GM19438 (cell line): ENCODE results near the gene SETSIP.
"Not testable (repeated sequence)": the region's sequence is repeated elsewhere in the genome, so short reads cannot be mapped to it uniquely, and the experiment has no call there.

Source experiments
- ATAC-seq: cut with Tn5 transposase; IDR thresholded peaks from one replicate; pipeline ENCODE4 v1.9.1; 2021; ENCODE audit warnings: low read depth; ENCODE audit not compliant: unreplicated experiment

The SETSIP gene

DNA sequence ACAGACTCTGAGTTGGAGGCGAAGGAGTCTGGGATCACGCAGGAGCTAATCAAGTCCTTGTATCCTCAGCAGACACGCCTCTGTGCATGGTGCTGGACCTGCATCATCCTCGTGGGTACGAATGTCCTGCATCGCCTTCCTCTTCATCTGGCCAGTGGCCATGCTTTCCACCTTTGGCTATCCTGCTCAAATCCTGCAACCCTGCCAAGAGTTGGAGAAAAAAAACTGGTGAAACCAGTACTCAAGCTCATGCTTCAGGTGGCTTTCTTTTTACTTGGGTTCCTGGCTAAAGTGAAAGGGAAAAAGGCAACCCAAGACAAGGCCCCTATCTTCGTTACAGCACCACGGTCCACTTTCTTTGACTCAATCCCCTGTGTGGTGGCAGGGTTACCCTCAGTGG lies 8.9 kb downstream of the SETSIP start:
- ATAC-seq, result no peak

DNA sequence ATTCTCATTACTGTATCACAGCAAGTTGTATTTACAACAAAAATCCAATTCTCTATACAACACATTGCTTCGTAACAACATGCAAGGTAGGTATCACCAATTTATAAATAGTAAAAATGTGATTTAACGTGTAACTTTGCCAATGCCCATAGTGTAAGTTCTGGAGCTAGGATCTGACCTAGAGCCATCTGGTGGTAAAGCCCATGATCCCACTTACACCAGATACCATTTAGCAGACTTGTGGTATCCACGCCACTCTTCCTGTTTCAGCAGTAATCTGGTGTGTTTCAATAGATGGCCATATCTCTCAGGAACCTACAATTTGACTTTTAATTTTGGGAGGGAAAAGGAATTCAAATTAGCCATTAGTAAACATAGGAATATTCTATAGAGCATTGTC lies 10.2 kb downstream of the SETSIP start:
- ATAC-seq, result no peak

DNA sequence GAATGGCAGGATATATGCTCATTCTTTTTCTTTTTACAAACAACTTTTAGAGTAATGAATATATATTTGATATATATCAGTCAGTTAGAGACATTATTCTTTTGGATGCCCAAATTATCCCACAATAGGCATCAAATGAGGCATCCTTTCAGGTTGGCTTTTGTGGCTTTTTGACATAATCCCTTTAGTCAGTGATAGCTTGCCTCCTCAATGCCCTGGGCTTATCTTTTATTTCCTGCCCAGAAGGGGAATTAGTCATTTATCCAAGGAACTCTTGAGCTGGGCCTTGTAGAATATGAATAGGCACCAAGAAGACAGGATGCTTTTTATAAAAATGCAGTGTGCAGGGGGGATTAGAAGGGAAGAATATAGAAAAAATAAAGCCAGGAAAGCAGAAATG lies 23.3 kb downstream of the SETSIP start:
- ATAC-seq, result no peak

DNA sequence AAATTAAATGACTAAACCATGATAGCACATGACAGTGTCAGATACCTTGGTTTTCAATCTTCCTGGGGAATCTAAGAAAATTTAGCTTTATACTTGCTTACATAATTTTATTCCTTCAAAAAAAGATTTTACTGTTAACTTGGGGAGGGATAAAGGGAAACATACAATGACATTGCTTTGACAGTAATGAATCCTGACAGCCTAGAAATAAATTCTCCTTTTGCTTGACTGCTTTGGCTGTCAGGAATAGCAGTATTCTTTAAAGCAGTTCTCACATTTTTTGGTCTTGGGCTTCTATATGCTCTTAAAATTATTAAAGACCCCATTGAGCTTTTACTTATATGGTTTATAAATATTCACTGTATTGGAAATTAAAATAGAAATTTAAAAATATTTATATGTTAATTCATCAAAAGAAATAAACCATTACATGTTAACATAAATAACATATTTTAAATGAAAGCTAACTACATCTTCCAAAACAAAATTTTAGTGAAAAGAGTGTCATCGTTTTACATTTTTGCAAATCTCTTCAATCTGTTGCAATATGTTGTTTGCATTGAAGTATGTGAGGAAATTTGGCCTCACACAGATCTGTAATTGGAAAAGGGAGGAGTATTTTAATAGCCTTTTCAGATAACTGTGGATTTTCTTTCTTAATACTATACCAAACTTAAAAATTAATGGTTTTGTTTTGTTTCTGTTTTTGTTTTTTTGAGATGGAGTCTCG lies 29.3 kb downstream of the SETSIP start:
- no peak for ATAC-seq

DNA sequence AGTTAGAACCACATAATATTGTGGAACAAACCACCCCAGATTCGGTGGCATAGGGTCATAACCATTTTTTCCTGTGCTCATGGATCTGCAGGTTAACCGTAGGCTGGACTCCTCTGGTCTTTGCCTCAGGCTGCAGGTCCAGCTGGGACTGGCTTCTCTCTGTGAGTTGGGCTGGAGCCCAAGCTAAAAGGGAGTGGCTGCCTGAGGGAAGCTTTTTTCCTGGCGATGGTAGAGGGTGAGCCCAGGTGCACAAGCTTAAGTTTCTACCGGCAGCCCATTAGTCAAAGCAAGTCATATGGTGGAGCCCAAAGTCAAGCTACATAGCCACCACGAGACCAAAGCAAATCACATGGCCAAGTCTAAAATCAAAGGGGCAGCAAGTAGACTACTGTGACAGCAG lies 31.6 kb downstream of the SETSIP start:
- ATAC-seq, result no peak

DNA sequence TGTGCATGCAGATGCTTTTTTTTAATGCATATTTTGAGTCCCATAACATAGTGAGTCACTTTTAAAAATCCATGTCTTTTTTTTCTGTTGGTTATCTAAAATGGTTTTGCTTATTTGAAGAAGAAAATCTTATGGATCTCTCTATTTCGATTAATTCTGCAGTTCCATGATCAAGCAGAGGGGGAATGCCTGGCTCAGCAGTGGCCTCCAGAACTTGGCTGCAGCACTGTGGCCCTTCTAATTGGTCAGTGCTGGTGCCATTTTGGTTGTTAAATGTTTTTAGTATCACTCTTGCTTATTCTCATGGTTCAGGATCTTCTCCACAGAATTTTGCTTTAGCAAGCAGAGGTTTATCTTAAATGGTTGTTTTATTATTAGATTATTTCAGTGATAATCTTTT lies 34.2 kb downstream of the SETSIP start:
- no peak for ATAC-seq

DNA sequence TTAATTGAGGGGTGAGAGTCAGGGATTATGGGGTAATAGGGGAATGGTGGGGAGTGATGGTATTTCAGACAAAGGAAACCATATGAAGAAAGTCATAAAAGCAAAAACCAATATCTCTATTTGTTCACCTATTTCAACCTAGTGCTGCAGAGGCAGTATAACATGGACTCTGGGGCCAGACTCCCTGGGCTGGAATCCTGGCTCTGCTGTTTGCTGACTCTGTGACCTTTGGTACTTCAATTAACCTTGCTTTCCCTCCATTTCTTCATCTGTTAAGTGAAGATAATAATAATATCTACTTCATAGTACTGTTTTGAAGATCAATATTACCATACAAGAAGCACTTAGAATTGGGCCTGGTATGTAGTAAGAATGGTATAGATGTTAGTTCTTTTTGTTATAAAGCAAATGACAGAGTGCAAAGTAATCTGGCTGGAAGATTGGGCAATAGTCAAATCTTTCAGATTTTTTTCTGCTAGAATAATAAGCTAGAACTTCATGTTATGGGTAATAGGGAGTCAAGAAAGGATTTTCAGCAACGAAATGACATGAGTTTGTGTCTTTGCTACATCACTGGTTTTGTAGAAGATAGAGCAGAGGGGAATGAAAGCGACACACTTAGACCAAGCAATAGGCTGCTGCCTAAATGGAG lies 36.4 kb downstream of the SETSIP start:
- ATAC-seq, result no peak

DNA sequence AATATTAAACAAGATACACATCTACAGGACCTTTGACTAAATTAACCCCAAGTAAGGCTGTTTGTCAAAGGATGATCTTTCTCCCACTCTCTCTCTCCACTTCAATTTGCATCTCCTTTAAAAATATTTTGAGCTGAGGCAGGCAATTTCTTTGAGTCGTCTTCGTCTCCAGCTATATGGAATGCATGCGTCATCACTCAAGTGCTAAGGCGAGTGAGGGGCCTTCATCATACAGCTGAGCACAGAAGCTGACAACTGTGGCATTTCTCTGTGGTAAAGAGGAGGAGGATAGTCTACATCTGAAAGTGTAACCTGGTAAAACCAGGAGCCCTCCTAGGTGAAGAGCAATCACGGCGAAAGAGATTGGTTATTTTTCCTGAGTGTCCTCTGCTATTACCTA lies 37.8 kb downstream of the SETSIP start:
- no peak for ATAC-seq

DNA sequence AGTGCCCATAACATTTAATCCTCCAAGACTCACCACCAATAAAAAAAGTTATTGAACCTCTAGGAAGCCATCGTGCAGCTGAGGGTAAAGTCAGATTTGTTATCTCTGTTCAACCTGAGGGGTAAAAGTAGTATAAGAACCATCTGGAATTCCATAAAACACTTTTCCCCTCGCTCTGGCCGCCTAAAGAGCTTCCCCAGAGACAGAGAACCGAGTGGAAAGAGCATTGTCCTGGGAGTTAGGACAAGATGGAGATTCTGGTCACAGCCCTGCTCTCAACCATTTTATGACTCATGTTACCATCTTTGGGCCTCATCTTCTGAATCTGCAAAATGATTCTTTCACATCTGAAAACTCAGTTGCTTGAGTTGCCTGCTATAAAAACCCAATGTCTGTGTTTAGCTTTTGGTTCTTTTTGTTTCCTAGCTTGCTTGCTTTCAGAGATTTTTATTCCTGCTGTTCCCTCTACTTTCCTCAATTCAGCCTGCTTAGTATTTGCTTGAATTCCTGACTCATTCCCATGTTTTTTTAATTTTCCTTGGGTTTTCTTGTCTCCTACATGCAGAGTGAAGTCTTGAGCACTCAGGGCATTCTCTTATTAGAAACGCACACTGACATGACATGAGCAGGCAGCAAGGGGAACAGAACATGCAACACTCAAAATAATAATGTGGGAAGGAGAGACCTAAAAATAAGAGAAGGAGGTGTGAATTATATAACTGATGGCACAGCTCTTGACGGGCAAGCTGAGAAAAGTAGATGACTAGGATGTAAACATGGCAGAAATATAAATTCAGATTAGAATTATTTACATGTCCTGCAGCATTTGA lies 43.7 kb downstream of the SETSIP start:
- ATAC-seq, result no peak

DNA sequence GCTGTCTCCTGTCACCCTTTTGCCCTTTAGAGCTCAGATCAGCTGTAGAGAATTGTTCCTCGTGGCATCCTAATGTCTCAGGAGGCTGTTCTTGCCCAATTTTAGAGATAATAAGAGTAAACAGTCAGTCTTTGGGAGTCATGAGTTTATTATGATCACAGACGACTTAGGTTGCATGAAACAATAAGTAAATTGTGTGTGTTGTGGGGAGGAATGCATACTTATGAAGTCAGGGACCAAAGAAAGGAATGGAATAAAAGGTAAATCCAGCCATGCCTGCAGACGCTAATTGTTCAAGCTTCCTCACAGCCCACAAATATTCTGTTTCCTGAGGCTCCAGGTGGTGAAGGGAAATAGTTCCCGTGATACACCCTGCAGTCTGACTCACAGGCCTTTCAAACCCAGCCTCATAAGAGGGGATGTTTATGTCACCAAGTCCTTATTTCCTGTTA lies 44.5 kb downstream of the SETSIP start:
- no peak for ATAC-seq

DNA sequence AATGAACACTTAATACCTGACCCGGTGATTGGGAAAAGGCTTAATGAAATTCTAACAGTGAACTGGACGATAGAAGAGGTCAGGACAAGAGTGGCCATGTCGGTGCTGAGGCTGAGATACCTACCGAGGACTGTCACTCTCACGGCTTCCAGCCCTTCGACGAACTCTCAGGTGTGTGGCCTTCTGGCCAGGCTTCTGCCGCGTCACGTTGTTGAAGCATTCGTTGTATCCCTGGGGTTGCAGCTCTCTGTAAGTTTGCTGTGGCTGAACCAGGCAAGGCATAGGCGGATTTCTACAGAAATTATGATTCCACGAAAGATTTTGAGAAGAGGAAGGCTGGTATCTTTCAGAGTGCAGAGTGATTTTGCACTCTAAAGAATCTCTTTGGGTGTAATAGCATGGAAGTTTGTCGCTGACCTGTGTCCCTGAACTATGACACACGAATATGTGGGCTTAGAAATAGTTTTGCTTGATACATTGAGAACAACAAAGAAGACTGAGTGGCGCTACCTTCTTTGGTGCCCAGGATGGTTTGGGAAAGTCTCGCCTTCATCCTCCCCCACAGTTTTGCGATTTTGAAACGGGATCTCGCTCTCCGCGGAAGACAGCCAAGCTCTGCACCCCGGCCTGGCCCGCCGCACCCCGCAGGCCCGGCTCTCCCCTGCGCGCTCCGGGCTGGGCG lies 45.8 kb downstream of the SETSIP start:
- no peak for ATAC-seq

DNA sequence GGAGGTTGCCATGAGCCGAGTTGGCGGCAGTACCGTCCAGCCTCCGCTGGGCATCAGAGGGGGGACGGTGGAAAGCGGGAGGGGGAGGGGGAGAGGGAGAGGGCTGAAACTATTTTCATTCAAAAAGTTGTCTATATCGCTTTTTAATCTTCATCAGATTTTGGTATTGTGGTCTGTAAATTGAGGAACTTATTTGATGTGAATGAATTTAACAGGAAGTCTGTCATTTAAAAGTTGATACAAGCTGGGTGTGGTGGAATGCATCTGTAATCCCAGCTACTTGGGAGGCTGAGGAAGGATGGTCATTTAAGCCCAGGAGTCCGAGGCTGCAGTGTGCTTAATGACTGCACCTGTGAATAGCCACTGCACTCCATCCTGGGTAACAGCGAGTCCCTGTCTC lies 48.4 kb downstream of the SETSIP start:
- ATAC-seq, result no peak

DNA sequence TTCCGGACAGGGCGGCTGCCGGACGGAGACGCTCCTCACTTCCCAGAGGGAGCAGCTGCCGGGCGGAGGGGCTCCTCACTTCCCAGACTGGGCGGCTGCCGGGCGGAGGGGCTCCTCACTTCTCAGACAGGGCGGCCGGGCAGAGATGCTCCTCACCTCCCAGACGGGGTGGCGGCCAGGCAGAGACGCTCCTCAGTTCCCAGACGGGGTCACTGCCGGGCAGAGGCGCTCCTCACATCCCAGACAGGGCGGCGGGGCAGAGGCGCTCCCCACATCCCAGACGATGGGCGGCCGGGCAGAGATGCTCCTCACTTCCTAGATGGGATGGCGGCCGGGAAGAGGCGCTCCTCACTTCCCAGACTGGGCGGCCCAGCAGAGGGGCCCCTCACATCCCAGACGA lies 49.2 kb downstream of the SETSIP start:
- not testable (repeated sequence) for ATAC-seq
